Stimulated activated CD4-positive, alpha-beta T cell treated with anti-CD3 and anti-CD28 coated beads, Interleukin-4, amount 100 ng/mL, for 24 hours (primary cell): ENCODE measurements around the gene EIF2A.
A peak's percentile ranks its signal among the peaks of the same experiment; 100 is the strongest.
"Not testable (repeated sequence)": the region's sequence is repeated elsewhere in the genome, so short reads cannot be mapped to it uniquely, and the experiment has no call there.

Source experiments
- DNase-seq: peaks from one replicate; pipeline ENCODE4 v3.0.0-alpha.2; 2020

Gene EIF2A

GRCh38 chr3:150544041-150544440 lies 2.5 kb upstream of the EIF2A start:
- DNase-seq: no peak

- DNase-seq: no peak
Observed at GRCh38 chr3:150544726-150545125, 1.9 kb upstream of the EIF2A start.

GRCh38 chr3:150545419-150546225 lies 965 bp upstream of the EIF2A start:
- DNase-seq: peak; percentile 39

GRCh38 chr3:150547045-150547741 lies 606 bp downstream of the EIF2A start:
- no peak for DNase-seq

- no peak for DNase-seq
Observed at GRCh38 chr3:150555859-150556436, 9.4 kb downstream of the EIF2A start.

GRCh38 chr3:150556792-150557191 lies 10.2 kb downstream of the EIF2A start:
- DNase-seq: no peak

- no peak for DNase-seq
Observed at GRCh38 chr3:150557725-150558124, 11.1 kb downstream of the EIF2A start.

GRCh38 chr3:150564243-150564642 lies 17.7 kb downstream of the EIF2A start:
- no peak for DNase-seq

- DNase-seq: no peak
Observed at GRCh38 chr3:150567328-150567727, 20.7 kb downstream of the EIF2A start.

- no peak for DNase-seq
Observed at GRCh38 chr3:150577855-150578254, 31.3 kb downstream of the EIF2A start.

- no peak for DNase-seq
Observed at GRCh38 chr3:150581174-150581573, 34.6 kb downstream of the EIF2A start.

GRCh38 chr3:150582620-150583019 lies 36.0 kb downstream of the EIF2A start:
- DNase-seq: no peak

- DNase-seq: no peak
Observed at GRCh38 chr3:150583028-150583427, 36.4 kb downstream of the EIF2A start.

GRCh38 chr3:150588027-150588830 lies 41.6 kb downstream of the EIF2A start:
- no peak for DNase-seq

- DNase-seq: no peak
Observed at GRCh38 chr3:150589759-150590158, 43.2 kb downstream of the EIF2A start.

- DNase-seq: no peak
Observed at GRCh38 chr3:150594150-150594549, 47.6 kb downstream of the EIF2A start.

- DNase-seq: no peak
Observed at GRCh38 chr3:150597646-150598045, 51.1 kb downstream of the EIF2A start.

- no peak for DNase-seq
Observed at GRCh38 chr3:150599611-150600297, 53.2 kb downstream of the EIF2A start.

GRCh38 chr3:150600647-150601530 lies 54.3 kb downstream of the EIF2A start:
- DNase-seq: not testable (repeated sequence)

GRCh38 chr3:150602426-150603152 lies 56.0 kb downstream of the EIF2A start:
- DNase-seq: no peak
